G401 (cell line): ENCODE results near the gene TMEM184B. TPM values are rescaled to one million over a fixed set of nuclear protein-coding genes. Genes with fewer than 3 reads are reported as not detected.

Experiments
- DNase-seq: peaks from one replicate; pipeline ENCODE4 v3.0.0-alpha.2; 2015; ENCODE audit warnings: low spot score
- in situ Hi-C: cut with HindIII; loops from 2 replicates; pipeline ENCODE4 v1.10.0; 2016; ENCODE audit warnings: low sequenced_read_pairs, mixed read lengths
- total RNA-seq: library from RNA; depleted of rRNA; stranded (reverse); fragments of >200 nt; shearing (Covaris generic); gene quantifications from 2 replicates; pipeline ENCODE4 v1.2.3, GENCODE V29; 2014; rRNA removed

TMEM184B gene
- total RNA-seq, 1 experiment from 2014 or later = 20.5 TPM

DNA sequence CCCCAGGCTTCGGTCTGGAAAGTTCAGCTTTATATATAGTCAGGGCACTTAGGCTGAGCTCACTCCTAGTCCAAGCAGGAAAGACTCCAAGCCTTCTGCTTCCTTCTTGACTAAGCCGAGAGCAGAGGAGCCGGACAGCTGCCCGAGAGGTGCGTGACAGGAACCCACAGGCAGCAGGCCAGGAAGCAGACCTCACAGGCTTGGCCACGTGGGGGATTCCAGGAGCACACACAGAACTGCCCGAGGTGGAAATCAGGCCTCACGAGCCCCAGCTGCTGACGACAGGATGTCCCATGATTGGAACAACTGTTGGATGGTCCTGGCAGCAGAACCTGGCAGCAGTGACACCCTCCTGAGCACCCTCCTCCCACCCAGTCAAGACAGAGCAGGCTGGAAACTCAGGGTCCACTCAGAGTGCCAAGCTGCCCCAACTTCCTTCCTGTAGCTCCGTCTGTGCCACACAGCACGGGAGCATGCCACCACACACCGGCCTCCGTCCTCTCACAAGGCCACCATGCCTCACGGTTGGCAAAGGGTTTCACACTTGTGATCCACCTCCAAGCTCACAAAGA lies 96.6 kb downstream of the TMEM184B start:
- DNase-seq = peak; percentile 14
- in situ Hi-C loops = no loop called here

DNA sequence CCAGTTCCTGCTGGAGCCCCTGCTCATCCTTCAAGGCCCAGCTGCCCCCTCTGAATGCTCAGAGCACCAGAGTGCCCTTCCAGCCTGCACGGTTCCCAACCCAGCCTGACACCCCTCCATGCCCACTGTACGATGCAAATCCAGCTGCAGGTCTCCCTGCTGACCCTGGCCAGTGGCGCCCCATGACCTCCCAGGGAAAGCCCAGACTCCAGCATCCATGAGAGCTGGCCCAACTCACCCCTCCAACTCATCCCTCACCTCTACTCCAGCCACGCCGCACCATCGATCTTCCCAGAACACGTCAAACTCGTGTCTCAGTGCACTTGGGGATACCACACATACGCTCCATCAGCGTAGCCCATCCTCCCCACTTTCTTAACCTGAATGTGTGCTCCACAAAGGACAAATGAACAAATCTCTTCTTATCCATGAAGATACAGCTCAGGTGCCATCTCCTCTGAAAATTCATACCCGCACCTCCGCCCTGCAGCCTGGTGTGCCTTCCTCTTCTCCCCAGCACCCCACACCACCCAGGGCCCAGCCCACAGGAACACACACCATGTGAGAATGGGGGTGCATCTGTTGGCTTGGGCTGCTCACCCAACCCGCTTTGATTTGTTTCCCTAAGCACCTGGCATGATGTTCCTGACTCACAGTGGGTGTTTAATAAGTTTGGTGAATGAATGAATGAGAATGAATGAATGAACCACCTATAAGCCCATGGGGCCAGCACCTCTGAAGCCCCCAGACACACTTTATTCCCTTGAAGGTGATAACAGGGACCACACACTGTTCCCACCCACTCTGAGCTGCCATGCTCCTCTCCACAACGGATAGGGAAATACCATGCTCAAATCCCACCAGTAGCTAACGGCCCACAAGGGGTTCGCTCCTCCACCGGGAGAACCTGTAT lies 97.3 kb downstream of the TMEM184B start:
- in situ Hi-C loops = no loop called here
- no peak for DNase-seq

DNA sequence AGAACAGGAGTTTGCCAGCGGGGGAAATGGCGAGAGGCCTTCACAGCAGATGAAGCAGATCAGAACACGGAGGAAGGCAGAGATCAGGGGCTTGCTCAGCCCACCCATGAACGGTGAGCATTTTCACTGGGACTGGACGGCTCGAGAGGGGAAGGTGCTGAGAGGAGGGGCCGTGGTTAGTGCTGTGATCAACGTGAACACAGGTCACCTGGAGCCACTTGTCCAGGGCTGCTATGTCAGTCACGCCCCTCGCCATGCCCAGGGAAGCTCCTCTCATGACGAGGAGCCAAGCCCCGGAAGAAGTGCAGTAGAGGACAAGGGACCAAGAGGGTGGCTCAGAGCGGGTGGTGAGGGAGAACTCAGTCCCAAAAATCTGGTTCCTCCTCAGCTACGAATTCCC lies 98.2 kb downstream of the TMEM184B start:
- in situ Hi-C loops = no loop called here
- DNase-seq = no peak

DNA sequence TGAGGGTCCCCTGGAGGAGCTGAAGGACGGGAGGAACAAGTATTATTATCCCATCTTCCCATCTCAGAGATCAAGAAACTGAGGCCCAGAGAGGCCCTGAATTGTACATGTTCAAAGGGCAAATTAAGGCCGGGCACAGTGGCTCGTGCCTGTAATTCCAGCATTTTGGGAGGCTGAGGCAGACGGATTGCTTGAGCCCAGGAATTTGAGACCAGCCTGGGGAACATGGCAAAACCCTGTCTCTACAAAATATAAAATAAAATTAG lies 99.2 kb downstream of the TMEM184B start:
- in situ Hi-C loops = no loop called here
- no peak for DNase-seq

DNA sequence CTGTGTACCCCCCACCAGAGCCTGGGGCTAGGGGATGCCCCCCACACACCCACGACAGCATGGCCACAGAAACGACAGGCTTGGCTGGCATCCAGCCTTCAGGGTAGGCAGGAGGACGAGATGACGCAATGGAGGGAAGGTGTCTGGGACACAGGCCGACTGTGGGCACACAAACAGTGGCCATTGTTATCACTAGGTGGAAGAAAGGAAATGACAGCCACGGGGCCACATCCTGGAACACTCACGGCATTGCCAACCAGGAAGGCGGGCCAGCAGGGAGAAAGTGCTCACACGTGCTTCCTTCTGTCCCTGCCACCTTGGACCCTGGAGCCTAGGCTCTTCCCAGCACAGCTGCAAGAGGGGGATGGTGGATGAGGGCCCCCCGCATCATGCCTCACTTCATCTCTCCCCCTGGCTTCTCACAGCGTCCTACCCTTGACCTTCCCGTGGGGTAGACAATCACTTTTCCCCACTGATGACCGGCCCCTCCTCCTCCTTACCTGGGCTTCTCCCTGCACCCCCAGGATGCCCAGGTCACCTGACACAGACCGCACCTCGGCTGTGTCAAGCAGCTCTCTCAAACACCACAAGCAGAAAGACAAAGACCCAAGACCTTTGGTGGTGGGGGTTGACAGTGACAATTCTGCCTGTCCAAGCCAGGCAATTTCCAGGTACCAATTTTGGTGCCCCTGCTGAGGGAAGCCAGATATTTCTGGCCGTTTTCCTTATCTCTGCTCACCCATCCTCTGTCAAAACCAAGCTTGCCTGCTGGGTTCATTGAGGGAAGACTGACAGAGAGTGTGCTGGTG lies 99.8 kb downstream of the TMEM184B start:
- DNase-seq = peak; percentile 40
- in situ Hi-C loops = no loop called here

DNA sequence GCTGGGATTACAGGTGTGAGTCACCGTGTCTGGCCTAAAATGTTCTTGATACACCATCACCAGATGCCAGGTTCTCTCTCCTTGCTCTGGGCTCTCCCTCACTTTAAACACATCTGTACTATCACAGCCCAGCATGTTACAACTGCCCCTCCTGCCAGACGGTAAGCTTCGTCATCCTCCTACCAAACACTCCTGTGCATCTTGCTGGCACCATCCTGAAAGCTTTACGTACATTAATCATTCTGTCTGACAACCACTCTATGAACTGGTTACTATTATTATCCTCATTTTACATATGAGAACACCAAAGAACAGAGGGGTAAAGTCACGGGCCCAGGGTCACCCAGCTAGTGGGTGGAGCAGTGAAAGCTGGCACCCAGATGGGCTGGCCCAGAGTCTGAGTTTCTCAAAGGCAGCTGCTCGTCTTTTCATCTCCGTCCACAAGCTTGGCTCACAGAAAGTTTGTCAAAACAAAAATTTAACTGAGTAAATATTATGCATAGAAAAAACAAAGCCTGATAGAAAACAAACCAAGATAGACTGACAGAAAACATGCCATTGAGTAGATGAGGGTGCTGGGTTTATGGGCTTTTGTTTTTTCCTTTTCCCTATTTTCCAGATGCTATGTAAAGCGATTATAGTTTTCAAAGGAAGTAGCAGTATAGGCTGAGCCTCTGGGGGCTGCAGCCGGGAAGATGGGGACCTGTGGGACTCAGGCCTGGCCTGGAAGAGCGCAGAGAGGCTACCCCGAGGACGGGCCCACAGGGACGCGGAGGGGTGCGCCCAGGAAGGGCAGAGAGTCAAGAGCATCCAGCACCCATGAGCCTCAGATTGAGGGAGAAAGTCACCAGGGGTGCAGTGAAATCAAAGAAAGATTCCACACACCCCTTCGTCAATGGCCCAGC lies 100.6 kb downstream of the TMEM184B start:
- in situ Hi-C loops = no loop called here
- DNase-seq = no peak

DNA sequence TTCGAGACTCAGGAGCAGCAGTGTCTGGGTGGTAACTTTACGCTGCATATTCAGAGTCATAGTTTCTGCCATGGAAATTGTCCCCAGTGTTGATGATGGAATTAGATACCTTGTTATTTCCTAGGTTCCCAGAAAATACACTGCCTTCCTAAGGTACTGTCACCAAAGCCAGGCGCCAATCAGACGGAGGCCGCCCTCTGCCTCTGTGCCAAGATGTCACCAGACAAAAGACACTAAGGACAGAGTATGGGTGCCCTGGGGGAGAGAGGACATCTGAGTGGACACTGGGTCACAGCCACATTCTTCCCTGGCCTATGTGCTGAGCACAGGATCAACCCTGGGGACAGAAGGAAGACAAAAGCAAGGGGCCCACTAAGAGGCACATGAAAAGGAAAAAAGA lies 102.3 kb downstream of the TMEM184B start:
- in situ Hi-C loops = no loop called here

More for the DNA sequence above, 102.3 kb downstream of the TMEM184B start:
- no peak for DNase-seq

Other genes with a start within 250 kb of the TMEM184B start
- gene PICK1, start 215.6 kb downstream of the TMEM184B start, total RNA-seq = 23.3 and 35.1 TPM in 2 replicates
- gene SLC16A8, start 188.8 kb downstream of the TMEM184B start, total RNA-seq = not detected in 2 replicates
- 0.20 and 0.55 TPM in 2 replicates for gene BAIAP2L2, start 162.3 kb downstream of the TMEM184B start, total RNA-seq
- gene PLA2G6, start 91.2 kb downstream of the TMEM184B start, total RNA-seq = 11.4 TPM in 2 replicates
- 10.5 and 11.9 TPM in 2 replicates for gene MAFF, start 71.0 kb downstream of the TMEM184B start, total RNA-seq
- gene CSNK1E, start 44.4 kb upstream of the TMEM184B start, total RNA-seq = 94.4 and 129 TPM in 2 replicates
- 37.9 and 38.6 TPM in 2 replicates for gene KCNJ4, start 182.2 kb upstream of the TMEM184B start, total RNA-seq
- gene KDELR3, start 195.1 kb upstream of the TMEM184B start, total RNA-seq = 3.9 and 6.7 TPM in 2 replicates
- 531 and 580 TPM in 2 replicates for gene DDX17, start 233.3 kb upstream of the TMEM184B start, total RNA-seq